NCI-H2029 (cell line): Measurements from ENCODE around the gene LRRC4B.

ENCODE experiments used
- DNase-seq: peaks from one replicate; lab custom pipeline; 2025; lab: John Stamatoyannopoulos, UW

The LRRC4B gene

DNA sequence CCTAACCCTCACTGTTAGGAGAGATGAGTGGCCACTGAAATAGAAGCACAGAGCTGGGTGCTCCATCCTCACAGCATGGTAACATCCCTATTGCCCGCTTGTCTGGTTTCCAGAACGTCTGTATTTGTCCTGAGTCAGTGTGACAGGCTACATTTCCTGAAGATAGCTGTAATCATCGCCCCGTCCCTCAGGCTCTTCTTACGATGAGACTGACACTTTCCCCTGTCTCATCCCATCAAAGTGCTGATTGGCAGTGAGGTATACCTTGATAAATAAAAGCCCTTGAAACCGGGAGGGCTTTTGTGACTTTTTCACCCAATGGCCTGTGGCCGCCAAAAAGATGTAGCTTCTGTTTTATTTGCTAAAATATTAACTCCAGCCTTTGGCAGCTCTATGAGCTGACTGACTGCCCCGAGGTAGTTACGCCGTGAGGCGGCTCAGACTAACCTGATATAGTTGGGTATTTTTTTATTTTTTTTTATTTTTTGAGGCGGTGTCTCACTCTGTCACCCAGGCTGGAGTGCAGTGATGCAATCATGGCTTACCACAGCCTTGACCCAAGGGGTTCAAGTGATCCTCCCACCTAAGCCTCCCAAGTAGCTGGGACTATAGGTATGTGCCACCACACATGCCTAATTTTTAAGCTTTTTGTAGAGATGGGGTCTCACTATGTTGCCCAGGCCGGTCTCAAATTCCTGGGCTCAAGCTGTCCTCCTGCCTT is 5.7 kb upstream of the LRRC4B start:
- DNase-seq = no peak

DNA sequence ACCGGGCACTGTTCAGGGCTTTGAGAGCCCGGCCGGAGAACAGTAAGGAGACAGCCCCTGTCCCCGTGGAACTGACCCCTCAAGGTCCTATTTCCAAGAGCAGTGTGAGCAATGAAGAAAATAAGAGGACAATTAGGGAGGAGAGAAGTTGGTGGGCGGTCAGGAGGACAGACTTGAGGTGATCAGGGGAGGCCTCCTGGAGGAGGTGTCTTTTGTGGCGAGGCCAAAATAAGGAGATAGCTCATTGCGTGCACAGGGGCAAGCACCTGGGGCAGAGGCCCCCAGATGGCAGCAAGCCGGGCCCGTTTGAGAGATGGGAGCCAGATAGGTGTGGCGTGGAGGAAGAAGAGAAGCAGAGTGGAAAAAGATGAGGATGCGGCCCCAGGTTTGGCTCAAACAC is 2.8 kb upstream of the LRRC4B start:
- DNase-seq = no peak

DNA sequence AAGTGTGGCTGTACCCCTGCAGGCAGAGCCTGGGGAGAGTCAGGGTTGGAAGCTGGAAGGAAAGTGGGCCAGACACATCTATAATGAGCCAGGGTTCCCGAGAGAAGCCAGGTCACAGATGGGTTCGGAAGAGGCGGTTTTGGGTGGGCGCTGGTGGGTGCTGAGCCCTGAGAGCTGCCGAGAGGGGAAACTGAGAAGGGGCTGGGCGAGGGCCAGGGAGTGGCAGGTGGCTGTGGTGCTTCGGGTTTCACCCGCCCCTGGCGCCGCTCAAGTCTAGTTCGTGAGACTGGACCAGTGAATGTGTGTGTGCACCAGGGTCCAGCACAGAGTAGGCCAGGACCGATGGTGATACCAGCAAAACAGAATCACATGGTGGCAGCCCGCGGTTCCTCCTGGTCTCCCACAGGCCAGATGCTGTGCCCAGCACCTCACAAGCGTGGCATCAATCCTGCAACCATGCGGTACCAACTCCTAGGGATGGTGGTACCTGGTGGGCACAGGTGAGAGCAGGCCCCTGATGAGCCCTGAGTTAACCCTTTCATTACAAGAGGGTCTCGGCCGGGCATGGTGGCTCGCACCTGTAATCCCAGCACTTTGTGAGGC is 1.8 kb upstream of the LRRC4B start:
- no peak for DNase-seq

DNA sequence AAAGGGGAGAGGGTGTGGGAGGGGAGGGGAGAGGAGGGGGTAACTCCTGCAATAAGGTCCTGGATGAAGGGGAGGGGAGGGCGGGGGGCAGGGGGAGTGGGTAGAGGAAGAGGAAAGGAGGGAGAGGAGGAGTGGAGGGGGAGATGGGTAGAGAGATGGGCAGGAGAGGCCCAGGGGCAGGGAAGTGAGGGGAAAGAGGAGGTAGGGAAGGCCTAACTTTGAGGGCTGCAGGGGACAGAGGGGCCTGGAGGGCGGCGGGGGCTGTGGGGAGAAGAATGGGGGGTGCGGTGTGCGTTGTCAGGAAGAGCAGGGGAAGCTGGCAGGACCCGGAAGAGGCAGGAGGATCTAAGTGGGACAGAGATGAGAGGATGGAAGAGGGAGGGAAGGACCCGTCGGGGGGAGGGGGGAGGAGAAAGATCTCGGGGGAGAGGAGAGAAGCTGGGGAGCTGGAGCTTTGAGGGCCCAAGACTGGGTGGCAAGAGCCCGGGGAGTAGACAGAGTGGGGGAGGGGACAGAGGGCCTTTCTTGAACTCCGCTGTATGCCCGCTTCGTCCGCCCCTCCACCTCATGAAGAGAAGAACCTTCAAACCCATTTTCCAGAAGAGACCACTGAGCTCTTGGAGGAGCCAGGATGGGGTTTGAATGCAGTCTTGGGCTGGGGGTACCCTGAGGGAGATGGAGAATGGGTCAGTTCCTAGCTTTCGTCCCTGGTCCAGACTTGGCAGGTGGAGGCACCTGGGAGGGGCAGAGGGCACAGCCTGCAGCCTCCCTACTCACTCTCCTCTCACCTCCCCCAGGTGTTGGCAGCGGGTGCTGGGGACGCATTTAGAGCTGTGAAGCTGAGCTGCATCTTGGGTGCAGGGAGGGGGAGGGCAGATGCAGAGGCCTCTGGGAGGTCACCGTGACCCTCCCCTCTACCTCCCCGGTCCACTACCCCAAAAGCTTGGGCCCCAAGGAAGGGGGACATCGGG is 778 bp upstream of the LRRC4B start:
- no peak for DNase-seq

DNA sequence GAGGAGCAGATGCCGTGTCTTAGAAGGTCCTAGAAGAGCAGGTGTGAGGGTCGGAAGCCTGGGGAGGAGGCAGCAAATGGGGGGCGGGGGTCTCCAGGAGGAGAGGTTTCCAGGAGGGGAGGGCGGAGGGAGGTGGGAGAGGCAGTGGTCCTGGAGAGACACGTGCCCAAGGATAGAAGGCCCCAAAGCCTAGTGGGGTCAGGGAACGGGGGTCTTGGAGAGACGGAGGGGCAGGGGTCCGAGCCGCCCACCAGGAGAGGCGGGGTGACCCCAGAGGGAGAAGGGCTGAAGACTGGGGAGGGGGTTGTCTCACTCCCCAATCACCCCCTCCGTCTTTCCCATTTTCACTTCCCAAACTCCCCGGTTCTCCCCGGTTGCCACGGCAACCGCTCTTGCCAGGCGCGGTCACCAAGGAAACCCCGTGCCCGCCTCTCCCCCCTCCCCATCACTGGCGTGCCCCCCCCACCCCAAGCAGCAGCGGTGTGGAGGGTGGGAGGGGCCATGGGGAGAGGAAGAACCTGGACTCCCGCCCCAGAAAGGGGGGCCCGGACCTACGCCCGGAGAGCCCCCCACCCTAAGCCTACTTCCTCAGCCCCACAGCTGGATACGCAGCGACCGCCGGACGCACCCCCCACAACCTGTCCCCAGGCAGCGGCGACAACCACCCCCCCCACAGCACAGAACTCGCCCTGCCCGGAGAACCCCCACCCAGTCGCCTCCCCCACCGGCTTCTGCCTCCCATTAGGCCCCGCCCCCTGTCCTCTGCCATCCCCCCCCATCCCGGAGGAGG is 988 bp downstream of the LRRC4B start:
- no peak for DNase-seq

DNA sequence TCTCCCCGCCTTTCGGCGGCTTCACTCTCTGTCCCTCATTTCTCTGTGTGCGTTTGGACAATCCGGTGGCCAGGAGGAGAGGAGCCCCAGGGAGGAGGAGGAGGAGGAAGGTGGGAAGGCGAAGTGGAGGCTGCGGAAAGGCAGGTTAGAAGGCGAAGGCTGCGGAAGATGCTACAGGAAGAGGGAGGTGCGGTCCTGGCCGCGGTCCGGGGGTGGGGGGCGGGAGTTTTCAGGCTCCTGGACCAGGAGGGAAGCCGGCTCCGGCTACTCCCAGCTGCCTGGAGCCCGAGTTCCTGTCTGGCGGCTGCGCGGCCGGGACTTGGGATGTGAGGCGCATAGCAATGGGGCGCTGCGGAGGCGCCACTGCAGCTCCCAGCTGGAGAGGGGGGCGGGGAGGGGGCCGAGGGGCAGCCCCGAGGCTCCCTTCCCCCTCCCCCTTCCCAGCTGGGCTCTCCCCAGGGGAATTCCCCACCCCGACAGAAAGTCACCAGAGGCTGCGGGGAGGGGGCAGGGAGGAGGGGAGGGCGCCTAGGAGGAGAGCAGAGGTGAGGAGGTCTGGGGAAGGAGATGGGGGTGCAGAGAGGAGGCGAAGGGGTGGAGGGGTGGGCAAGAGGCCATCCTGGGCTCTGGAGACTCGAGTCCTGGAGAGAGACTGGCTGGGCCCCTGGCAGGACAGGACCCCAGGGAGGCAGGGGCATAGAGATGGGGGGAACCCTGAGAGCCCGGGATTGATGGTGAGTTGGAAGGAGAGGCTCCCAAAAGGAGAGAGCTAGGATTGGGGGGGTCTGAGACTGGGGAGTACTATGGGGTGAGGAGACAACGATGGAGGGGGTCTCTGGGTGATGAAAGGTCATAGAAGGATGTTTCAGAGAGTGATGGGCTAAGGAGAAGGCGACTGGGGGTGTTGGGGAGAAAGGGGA is 2.0 kb downstream of the LRRC4B start:
- no peak for DNase-seq

DNA sequence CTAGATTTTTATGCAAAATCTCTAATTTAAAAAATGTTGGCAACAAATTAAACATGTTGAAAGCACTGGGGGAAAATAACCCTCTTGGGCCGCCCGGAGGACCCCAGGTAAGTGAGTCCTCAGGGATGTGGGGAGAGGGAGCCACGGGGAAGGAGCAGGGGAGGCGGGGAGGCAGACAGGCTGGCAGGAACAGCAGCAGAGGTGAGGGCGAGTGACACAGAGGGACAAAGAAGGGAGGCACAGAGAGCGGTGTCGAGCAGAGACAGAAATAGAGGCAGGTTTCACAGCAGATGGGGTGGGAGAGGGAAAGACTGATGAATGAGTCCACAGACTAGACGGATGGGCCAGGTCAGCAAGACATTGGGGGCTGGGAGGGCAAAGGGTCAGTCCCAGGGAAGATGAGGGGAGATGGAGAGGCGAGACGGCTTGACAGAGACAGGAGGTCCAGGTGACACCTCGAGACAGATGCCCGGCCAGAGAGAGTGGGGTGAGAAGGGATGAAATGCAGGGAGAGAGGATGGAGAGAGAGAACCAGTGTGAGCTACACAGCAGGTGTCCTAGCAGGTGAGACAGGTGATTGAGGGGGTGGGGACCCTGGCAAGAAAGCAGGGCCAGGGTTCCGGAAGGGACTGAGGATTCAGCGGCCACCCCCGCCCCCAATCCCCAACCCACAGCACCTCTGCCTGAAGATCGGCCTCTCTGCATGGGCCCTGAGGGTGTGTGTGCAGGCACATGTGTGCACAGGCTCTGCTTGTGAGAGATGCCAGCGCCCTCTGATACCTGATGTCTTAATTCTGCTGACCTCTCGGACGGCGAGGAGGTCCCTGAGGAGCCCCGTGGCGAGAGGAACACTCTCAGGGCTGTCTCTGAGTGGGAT is 3.8 kb downstream of the LRRC4B start:
- no peak for DNase-seq

DNA sequence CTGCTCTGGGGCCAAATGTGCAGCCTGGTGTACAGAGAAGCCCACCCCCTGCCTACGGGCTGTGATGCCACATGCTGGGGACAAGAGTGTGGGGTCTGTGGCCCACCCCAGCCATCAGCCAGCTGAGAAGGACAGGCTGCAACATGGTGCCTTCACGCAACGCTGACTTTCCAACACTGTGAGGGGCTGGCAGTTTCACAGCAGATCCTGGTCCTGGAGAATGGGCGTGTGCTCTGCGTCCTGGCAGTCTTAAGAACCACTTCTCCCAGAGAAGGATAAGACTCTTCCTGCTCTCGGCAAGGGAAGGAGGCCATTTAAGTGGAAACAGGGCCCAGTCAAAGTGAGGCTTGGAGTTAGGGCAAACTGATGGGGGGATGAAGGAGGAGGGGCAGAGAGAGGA is 4.6 kb downstream of the LRRC4B start:
- DNase-seq = no peak

DNA sequence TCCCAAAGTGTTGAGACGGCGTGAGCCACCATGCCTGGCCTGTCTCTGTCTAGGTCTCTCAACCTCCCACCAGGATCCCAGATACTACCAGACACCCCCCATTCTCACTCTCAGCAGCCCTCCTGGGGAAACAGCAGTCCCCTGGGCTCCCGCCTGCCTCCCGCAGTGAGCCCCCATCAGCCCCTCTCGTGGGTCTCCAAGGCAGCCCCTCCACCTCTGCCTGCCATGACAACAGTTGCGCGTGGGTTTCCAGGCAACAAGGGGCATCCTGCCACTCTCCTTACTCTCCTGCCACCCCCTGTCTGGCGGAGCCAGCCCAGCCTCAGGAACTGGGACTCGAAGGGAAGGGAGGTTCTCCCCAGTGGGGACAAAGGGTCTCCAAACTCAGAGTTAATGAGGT is 5.2 kb downstream of the LRRC4B start:
- DNase-seq = no peak

DNA sequence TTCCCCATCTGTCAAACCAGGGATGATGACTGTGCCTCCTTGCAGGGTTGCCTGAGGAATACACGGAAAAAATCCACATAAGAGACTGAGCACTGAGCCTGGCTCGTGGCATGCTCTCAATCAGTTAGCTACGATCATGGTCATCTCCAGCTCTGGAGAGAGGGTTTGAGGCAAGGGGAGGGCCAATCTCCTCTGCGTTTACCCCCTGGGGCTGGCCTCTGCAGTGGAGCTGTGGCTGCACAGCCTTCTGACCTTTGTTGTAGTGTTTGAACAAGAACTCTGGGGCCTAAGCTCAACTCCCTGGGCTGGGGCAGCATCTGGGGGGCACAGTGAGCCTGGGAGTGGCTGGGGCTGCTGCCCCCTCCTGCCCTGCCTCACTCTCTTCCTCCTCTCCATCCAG is 5.9 kb downstream of the LRRC4B start:
- no peak for DNase-seq

DNA sequence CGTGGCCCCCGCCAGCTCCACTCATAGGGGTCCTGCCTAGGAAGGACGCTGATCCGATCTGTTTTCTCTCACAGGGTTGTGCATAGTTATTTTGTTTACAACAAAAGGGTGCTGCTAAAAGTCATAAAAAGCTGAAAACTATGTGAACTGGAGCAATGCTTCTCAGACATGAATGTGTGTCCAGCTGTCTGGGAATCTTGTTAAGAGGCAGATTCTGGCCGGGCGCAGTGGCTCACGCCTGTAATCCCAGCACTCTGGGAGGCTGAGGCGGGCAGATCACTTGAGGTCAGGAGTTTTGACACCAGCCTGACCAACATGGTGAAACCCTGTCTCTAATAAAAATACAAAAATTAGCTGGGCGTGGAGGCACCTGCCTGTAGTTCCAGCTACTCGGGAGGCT is 8.6 kb downstream of the LRRC4B start:
- no peak for DNase-seq

DNA sequence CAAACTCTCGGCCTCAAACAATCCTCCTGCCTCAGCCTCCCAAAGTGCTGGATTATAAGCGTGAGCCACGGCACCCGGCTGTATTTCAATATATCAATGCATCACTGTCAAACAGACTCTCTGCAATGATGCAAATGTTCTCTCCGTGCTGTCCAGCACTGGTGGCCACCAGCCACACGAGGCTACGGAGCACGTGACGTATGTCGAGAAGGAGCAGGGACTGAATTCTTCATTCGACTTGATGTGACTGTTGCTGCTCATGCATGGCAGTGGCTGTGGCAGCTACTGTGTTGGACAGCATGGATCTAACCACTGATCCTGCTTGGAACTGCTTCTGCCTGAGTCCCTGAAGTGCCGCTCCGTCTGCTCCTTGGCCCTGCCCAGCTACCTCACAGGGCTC is 9.8 kb downstream of the LRRC4B start:
- DNase-seq = no peak

DNA sequence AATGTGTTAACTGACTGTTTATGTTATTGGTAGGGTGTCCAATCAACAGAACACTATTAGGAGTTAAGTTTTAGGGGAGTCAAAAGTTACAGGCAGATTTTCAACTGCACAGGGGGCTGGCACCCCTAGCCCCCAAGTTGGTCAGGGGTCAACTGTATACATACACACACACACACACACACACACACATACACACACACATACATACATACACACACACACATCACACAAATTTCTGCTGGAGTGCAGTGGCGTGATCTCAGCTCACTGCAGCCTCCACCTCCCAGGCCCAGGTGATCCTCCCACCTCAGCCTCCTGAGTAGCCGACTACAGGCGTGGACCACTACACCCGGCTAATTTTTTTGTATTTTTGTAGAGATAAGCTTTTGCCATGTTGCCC is 10.2 kb downstream of the LRRC4B start:
- no peak for DNase-seq

DNA sequence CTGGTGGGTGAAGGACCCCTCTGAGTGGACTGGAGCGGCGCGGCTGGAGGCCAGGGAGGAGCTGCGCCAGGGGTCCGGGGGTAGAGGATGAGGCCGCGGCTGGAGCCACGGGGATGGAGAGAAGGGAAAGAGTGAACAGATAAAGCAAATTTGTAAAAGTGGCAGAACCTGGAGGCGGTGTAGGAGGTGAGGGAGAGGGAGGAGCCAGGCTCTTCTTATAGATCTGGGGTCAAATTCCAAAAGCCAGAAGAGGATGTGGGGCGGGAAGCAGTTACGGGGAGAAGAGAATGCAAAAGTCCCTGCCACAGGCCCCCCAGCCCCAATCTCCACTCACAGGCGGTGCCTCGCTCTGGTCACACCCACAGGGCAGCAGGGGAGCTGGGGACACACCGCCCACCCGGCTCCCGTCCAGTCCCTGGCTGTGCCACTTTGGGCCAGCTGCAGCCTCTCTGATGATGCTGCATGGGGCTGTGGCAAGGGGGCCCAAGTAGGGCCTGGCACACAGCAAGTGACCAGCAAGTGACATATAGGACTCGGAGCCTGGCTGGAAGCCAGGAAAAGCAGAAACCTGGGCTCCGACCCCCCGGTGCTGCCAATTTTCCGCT is 11.1 kb downstream of the LRRC4B start:
- no peak for DNase-seq

DNA sequence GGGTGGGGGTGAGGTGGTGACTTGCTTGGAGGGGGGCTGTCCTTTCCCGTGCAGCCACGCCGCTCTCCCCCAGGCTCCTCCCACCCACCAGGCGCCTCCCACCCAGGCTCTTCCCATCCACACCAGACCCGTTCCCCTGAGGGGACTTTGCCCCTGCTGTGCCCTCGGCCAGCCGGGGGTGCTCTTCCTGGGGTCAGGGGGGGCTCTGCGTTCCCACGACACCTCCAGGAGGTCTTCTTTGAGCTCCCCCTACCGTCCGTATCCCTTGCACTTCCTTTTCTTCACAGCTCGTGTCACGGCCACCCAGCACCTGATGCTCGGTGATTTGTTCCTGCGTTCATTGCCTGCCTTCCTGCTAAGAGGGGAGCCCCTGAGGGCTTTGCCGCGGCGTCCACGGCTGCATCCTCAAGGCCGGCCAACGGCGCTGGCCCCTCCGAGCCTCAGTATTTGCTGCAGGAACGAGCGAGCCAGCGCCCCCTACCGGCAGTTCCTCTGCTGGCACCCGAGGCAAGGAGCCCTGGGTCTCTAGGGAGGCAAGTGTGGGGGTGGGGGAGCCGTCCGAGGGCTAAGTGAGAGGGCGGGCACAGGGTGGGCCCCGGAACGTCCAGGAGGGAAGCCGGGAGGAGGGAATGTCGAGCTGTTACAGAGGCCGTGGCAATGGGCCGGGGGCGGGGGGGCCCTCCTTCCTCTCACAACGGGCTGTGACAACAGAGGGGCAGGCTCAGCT is 11.8 kb downstream of the LRRC4B start:
- no peak for DNase-seq

DNA sequence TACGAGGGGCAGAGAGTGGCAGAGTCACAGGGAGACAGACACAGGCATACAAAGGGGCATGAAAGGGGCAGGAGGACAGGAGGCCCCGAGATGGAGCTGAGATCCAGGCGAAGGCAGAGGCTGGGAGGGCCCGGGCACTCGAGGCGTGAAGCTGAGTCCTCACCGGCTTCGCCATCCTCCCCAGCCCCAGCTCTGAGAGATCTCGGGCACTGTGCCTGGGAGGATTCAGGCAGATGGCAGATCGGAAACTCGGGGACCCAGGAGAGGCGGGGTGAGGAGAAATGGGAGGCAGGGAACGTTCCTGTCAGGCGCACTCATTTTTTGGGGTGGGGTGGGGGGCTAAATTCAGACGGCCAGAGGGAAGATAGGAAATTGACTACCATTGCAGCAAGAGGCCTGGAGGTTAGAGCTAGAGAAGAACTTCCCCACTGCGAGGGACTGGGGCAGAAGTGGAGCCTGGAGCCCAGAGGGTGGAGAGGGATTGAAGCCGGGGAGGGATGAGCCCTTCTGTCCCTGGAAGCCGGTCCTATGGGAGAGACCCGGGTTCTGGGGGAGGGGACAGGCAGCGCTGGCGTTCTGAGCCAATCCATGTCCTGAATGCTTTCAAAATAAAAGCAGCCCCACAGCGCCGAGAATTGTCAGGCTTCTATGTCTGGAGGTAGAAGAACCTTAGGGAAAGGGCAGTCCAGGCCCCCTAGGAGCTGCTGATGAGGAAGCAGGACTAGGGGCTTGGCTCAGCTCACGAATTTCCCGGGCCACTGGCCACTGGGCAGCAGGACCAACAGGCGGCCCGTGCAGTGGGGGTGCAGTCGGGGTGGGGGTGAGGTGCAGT is 12.6 kb downstream of the LRRC4B start:
- no peak for DNase-seq

DNA sequence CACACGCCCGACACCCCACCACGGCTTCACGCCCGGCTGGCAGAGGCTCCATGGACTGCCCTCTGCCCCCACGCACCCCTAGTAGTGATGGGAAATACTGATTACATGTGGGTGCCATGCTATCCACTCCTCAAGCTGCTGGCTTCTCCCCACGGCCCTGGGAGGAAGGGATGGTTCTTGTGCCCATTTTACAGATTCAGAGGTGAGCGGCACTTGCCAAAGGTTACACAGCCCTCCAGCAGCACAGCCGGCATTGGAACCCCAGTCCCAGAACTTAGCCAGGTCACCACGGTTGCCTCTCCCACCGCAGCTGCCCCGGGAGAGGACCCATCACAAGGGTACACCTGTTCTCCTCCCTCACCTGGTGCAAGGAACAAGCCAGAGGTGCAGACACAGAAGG is 13.2 kb downstream of the LRRC4B start:
- DNase-seq = no peak

DNA sequence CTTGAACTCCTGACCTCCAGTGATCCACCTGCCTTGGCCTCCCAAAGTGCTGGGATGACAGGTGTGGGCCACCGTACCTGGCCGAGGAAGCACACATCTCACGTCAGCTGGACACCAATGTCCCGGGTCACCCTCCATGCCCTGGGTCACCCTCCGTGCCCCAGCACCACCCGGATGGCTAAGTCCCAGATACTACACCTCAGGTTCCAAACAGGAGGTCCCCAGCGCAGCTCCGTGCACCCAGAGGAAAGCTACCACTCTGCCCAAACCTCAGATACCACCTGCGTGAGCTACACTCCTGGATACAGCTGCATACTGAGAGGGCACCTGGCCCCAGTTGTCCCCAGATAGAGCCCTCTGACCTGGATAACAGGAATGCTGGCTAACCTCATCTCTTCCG is 14.0 kb downstream of the LRRC4B start:
- no peak for DNase-seq
